ENCODE data around the gene UNC5CL. TPM values are rescaled to one million over a fixed set of nuclear protein-coding genes. Genes with fewer than 3 reads are reported as not detected.

The UNC5CL gene
- total and polyA plus RNA-seq, 2 donors (not counting 1 experiment from before 2014, with no cell fraction given), result 0.01 to 0.17 TPM

- Histone ChIP-seq H3K79me2 (ENCODE audit: control insufficient read depth, insufficient read depth, low read length) (peaks cover 4% of the 10 kb centered on the region), H3K27me3 (ENCODE audit: control insufficient read depth, insufficient read depth, low read length) (no peaks in the 10 kb centered on the region), H3K4me2 (ENCODE audit: extremely low read depth, insufficient read depth, low read length) (no peak overlapping the region), H3K27ac (ENCODE audit: insufficient read depth, low read length) (no peak overlapping the region), H4K20me1 (ENCODE audit: control insufficient read depth, extremely low read depth, insufficient read depth, low read length) (no peaks in the 10 kb centered on the region), H3K4me1 (ENCODE audit: control insufficient read depth, extremely low read depth, insufficient read depth, low read length) (no peaks in the 10 kb centered on the region), H3K9ac (ENCODE audit: insufficient read depth, low read length) (no peak overlapping the region), H3K36me3 (ENCODE audit: control insufficient read depth, insufficient read depth, low read length) (peaks cover 8% of the 10 kb centered on the region), H2AFZ (ENCODE audit: low read length) (no peak overlapping the region), H3K4me3 (replicated peaks in 1 of 4; ENCODE audit: control extremely low read depth in 1 of 4, insufficient read depth in 1 of 4, low read depth in 3 of 4, low read length in 4 of 4) (no peak overlapping the region), H3K9me3 (ENCODE audit: control insufficient read depth, insufficient read depth, low read depth, low read length) (no peaks in the 10 kb centered on the region)
- no peak for TF ChIP-seq CTCF (conservative IDR thresholded peaks at IDR 0.05 in 1 of 2, IDR thresholded peaks at IDR 0.05 in 1 of 2; ENCODE audit: low read depth in 1 of 2, low read length in 2 of 2)
- TF ChIP-seq EZH2 (IDR thresholded peaks at IDR 0.05; ENCODE audit: low read length, missing control alignments), result no peak
- DNase-seq (ENCODE audit: low read depth in 2 of 2), result no peak
Measured at GRCh38 chr6:41085182-41085581, 46.2 kb upstream of the UNC5CL start.

GRCh38 chr6:41083072-41083471, 44.1 kb upstream of the UNC5CL start:
- no peak overlapping the region for H3K27ac ChIP-seq (ENCODE audit: insufficient read depth, low read length)
- DNase-seq (ENCODE audit: low read depth in 2 of 2), result no peak
- H3K4me2 ChIP-seq (ENCODE audit: extremely low read depth, insufficient read depth, low read length), result no peak overlapping the region

GRCh38 chr6:41080621-41081020, 41.6 kb upstream of the UNC5CL start:
- Histone ChIP-seq H3K79me2 (ENCODE audit: control insufficient read depth, insufficient read depth, low read length) (peaks cover 40% of the 10 kb centered on the region), H4K20me1 (ENCODE audit: control insufficient read depth, extremely low read depth, insufficient read depth, low read length) (no peaks in the 10 kb centered on the region), H3K4me1 (ENCODE audit: control insufficient read depth, extremely low read depth, insufficient read depth, low read length) (no peaks in the 10 kb centered on the region), H3K36me3 (ENCODE audit: control insufficient read depth, insufficient read depth, low read length) (peaks cover 10% of the 10 kb centered on the region), H3K27me3 (ENCODE audit: control insufficient read depth, insufficient read depth, low read length) (no peaks in the 10 kb centered on the region), H3K4me3 (replicated peaks in 1 of 4; ENCODE audit: control extremely low read depth in 1 of 4, insufficient read depth in 1 of 4, low read depth in 3 of 4, low read length in 4 of 4) (no peak overlapping the region), H3K9ac (ENCODE audit: insufficient read depth, low read length) (no peak overlapping the region), H3K4me2 (ENCODE audit: extremely low read depth, insufficient read depth, low read length) (no peak overlapping the region), H3K9me3 (ENCODE audit: control insufficient read depth, insufficient read depth, low read depth, low read length) (no peaks in the 10 kb centered on the region), H2AFZ (ENCODE audit: low read length) (no peak overlapping the region), H3K27ac (ENCODE audit: insufficient read depth, low read length) (no peak overlapping the region)
- DNase-seq (ENCODE audit: low read depth in 2 of 2), result no peak
- TF ChIP-seq CTCF (conservative IDR thresholded peaks at IDR 0.05 in 1 of 2, IDR thresholded peaks at IDR 0.05 in 1 of 2; ENCODE audit: low read depth in 1 of 2, low read length in 2 of 2) (no peak), EZH2 (IDR thresholded peaks at IDR 0.05; ENCODE audit: low read length, missing control alignments) (no peak)

More at GRCh38 chr6:41083072-41083471, 44.1 kb upstream of the UNC5CL start:
- Histone ChIP-seq H2AFZ (ENCODE audit: low read length) (no peak overlapping the region), H3K9ac (ENCODE audit: insufficient read depth, low read length) (no peak overlapping the region), H3K36me3 (ENCODE audit: control insufficient read depth, insufficient read depth, low read length) (peaks cover 10% of the 10 kb centered on the region), H3K4me1 (ENCODE audit: control insufficient read depth, extremely low read depth, insufficient read depth, low read length) (no peaks in the 10 kb centered on the region), H4K20me1 (ENCODE audit: control insufficient read depth, extremely low read depth, insufficient read depth, low read length) (no peaks in the 10 kb centered on the region), H3K79me2 (ENCODE audit: control insufficient read depth, insufficient read depth, low read length) (peaks cover 16% of the 10 kb centered on the region), H3K27me3 (ENCODE audit: control insufficient read depth, insufficient read depth, low read length) (no peaks in the 10 kb centered on the region), H3K9me3 (ENCODE audit: control insufficient read depth, insufficient read depth, low read depth, low read length) (no peaks in the 10 kb centered on the region), H3K4me3 (replicated peaks in 1 of 4; ENCODE audit: control extremely low read depth in 1 of 4, insufficient read depth in 1 of 4, low read depth in 3 of 4, low read length in 4 of 4) (no peak overlapping the region)
- TF ChIP-seq CTCF (conservative IDR thresholded peaks at IDR 0.05 in 1 of 2, IDR thresholded peaks at IDR 0.05 in 1 of 2; ENCODE audit: low read depth in 1 of 2, low read length in 2 of 2), result no peak
- no peak for TF ChIP-seq EZH2 (IDR thresholded peaks at IDR 0.05; ENCODE audit: low read length, missing control alignments)

All from fibroblast of lung (primary cell).